Liver (tissue), 9 donors: ENCODE results near the gene ANKRD9. TPM values are rescaled to one million over a fixed set of nuclear protein-coding genes. Genes with fewer than 3 reads are reported as not detected.

Experiments used
- DNase-seq: peaks from one replicate; pipeline ENCODE4 v3.0.0-alpha.2; 2017; ENCODE audit warnings: low spot score
- H3K27ac ChIP-seq, 2 donors: one replicate each; pipeline ENCODE4 v1.7.0; 2013; ENCODE audit warnings: inconsistent platforms in 2 of 2, low read length in 2 of 2, control low read depth in 1 of 2, low read depth in 1 of 2, mild to moderate bottlenecking in 1 of 2
- H3K27me3 ChIP-seq, 4 donors: one replicate each; pipeline versions ENCODE4 v1.6.1 to v1.7.0; 2013; ENCODE audit warnings: low read length in 3 of 4, inconsistent platforms in 1 of 4, mild to moderate bottlenecking in 1 of 4, moderate library complexity in 1 of 4; ENCODE audit not compliant: control insufficient read depth in 4 of 4, insufficient read depth in 4 of 4
- H3K36me3 ChIP-seq, 4 donors: one replicate each; pipeline versions ENCODE4 v1.6.1 to v1.7.0; 2013; ENCODE audit warnings: low read length in 3 of 4, mild to moderate bottlenecking in 3 of 4, low read depth in 1 of 4, moderate library complexity in 1 of 4; ENCODE audit not compliant: control insufficient read depth in 4 of 4, insufficient read depth in 3 of 4
- H3K4me1 ChIP-seq, 4 donors: one replicate each; pipeline versions ENCODE4 v1.6.1 to v1.7.0; 2013; ENCODE audit warnings: low read length in 3 of 4, mild to moderate bottlenecking in 3 of 4, moderate library complexity in 1 of 4; ENCODE audit not compliant: control insufficient read depth in 4 of 4, insufficient read depth in 4 of 4
- H3K4me3 ChIP-seq, 3 donors: one replicate each; pipeline versions ENCODE4 v1.6.1 to v1.7.0; 2013; ENCODE audit warnings: low read length in 3 of 3, control low read depth in 1 of 3, low read depth in 1 of 3, mild to moderate bottlenecking in 1 of 3
- H3K9ac ChIP-seq, 2 donors: one replicate each; pipeline ENCODE4 v1.7.0; 2013; ENCODE audit warnings: low read length in 2 of 2, mild to moderate bottlenecking in 2 of 2, moderate library complexity in 2 of 2, control low read depth in 1 of 2, low read depth in 1 of 2
- H3K9me3 ChIP-seq, 4 donors: one replicate each; pipeline versions ENCODE4 v1.6.1 to v1.7.0; 2013; ENCODE audit warnings: low read length in 3 of 4; ENCODE audit not compliant: control insufficient read depth in 4 of 4
- EGR1 ChIP-seq, 2 donors: IDR thresholded peaks; 2 replicates each; pipeline ENCODE4 v1.6.1; 2016 to 2018; ENCODE audit warnings: antibody characterized with exemption in 2 of 2, low read depth in 2 of 2
- FOXA2 ChIP-seq: IDR thresholded peaks from 2 replicates; pipeline ENCODE4 v1.6.1; 2016; ENCODE audit warnings: antibody characterized with exemption
- GABPA ChIP-seq, 2 donors: IDR thresholded peaks in 1 of 2; conservative IDR thresholded peaks in 1 of 2; 2 replicates each; pipeline ENCODE4 v1.6.1; 2016; ENCODE audit warnings: antibody characterized with exemption in 2 of 2, mild to moderate bottlenecking in 1 of 2, moderate library complexity in 1 of 2
- HNF4A ChIP-seq, 2 donors: conservative IDR thresholded peaks; 2 replicates each; pipeline ENCODE4 v1.6.1; 2016; ENCODE audit warnings: antibody characterized with exemption in 2 of 2, mild to moderate bottlenecking in 2 of 2
- NR2F2 ChIP-seq: IDR thresholded peaks from 2 replicates; pipeline ENCODE4 v1.6.1; 2016; ENCODE audit warnings: antibody characterized with exemption
- REST ChIP-seq: IDR thresholded peaks from 2 replicates; pipeline ENCODE4 v1.6.1; 2016; ENCODE audit warnings: antibody characterized with exemption, mild to moderate bottlenecking
- RXRA ChIP-seq, 2 donors: IDR thresholded peaks; 2 replicates each; pipeline ENCODE4 v1.6.1; 2017 to 2018; ENCODE audit warnings: antibody characterized with exemption in 2 of 2, mild to moderate bottlenecking in 1 of 2
- TAF1 ChIP-seq: conservative IDR thresholded peaks from 2 replicates; pipeline ENCODE4 v1.6.1; 2016; ENCODE audit warnings: antibody characterized with exemption, mild to moderate bottlenecking
- WGBS: extraction: QIAGEN DNeasy Blood & Tissue Kit; methylation state at CpG from one replicate; pipeline ENCODE4 v1.1.7; 2013; 5-methylcytosine and 5-hydroxymethylcytosine counted together
- polyA plus RNA-seq, 2 donors: library from polyadenylated mRNA; stranded (reverse) in 1 of 2; unstranded in 1 of 2; fragments of 200-250 nt in 1 of 2; fragments of >200 nt in 1 of 2; fragmentation: Nextera tagmentation in 1 of 2; extraction: Ambion mirVana in 1 of 2; gene quantifications; one replicate each; pipeline versions ENCODE4 v1.2.1 to v1.2.3, GENCODE V29; 2013 to 2015
- total RNA-seq, 2 donors: library from RNA; depleted of rRNA; stranded (reverse); fragments of >200 nt; gene quantifications; one replicate each; pipeline ENCODE4 v1.2.3, GENCODE V29; 2014
- donor health status: healthy.
- donor health status: healthy.
- donor health status: healthy.
- donor health status: healthy.
- donor health status: healthy.

ANKRD9 gene
- total RNA-seq = 10 to 100 TPM; 11.5 to 67.5 TPM
- 1 to 10 TPM; 1.5 to 3.6 TPM for polyA plus RNA-seq

GRCh38 chr14:102509746-102510615 is at the start of gene ANKRD9:
TSS of gene ANKRD9 (minus strand) at chr14:102509776. CDS start at chr14:102507889, 1,887 bp downstream.
- peaks cover 0 to 5% (median 3%) of the 10 kb centered on the region in 4 donors for H3K4me1 ChIP-seq
- H3K27me3 ChIP-seq = no peaks in the 10 kb centered on the region

GRCh38 chr14:102558556-102558955 is 49.0 kb upstream of the ANKRD9 start:
- Histone ChIP-seq H3K27ac (no peak overlapping the region), H3K36me3 (no peaks in the 10 kb centered on the region), H3K27me3 (no peaks in the 10 kb centered on the region), H3K4me1 (peaks cover 0 to 6% (median 2%) of the 10 kb centered on the region in 4 donors), H3K4me3 (no peak overlapping the region), H3K9me3 (no peaks in the 10 kb centered on the region), H3K9ac (no peak overlapping the region)
- DNase-seq = no peak
- 61% methylated on average over 4 of the region's 4 CpGs for WGBS
- TF ChIP-seq EGR1 (IDR thresholded peaks at IDR 0.05; ENCODE audit: low read depth in 2 of 2) (no peak), TAF1 (no peak), HNF4A (conservative IDR thresholded peaks at IDR 0.05) (no peak), FOXA2 (no peak), NR2F2 (no peak)

More at GRCh38 chr14:102509746-102510615, at the start of gene ANKRD9:
- peak; percentile 98 for DNase-seq
- H3K4me3 ChIP-seq = peak within 1 kb of the TSS; percentile 49 to 75 (median 70)
- H3K9me3 ChIP-seq = no peaks in the 10 kb centered on the region
- no peak for TF ChIP-seq GABPA (IDR thresholded peaks at IDR 0.05 in 1 of 2, conservative IDR thresholded peaks at IDR 0.05 in 1 of 2)
- no peak for TF ChIP-seq TAF1
- peak in 1 of 2 donors; percentile 7 for TF ChIP-seq RXRA (IDR thresholded peaks at IDR 0.05)
- TF ChIP-seq REST = no peak
- peak within 1 kb of the TSS; percentile 71 to 89 for H3K27ac ChIP-seq
- 6% methylated on average over 91 of the region's 91 CpGs for WGBS
- H3K36me3 ChIP-seq = peaks cover 0 to 3% (median 0%) of the 10 kb centered on the region in 4 donors
- peak within 1 kb of the TSS in 1 of 2 donors; percentile 61 for H3K9ac ChIP-seq

GRCh38 chr14:102557434-102558226 is 48.1 kb upstream of the ANKRD9 start:
- H3K36me3 ChIP-seq = no peaks in the 10 kb centered on the region
- TF ChIP-seq TAF1 = no peak
- no peak overlapping the region for H3K27ac ChIP-seq
- peaks cover 0 to 6% (median 2%) of the 10 kb centered on the region in 4 donors for H3K4me1 ChIP-seq
- WGBS = 88% methylated on average over 12 of the region's 12 CpGs
- no peak overlapping the region for H3K4me3 ChIP-seq
- H3K9me3 ChIP-seq = no peaks in the 10 kb centered on the region
- no peak for DNase-seq
- H3K27me3 ChIP-seq = no peaks in the 10 kb centered on the region
- no peak overlapping the region for H3K9ac ChIP-seq
